ENCODE results near the gene TAS1R3. TPM values are rescaled to one million over a fixed set of nuclear protein-coding genes. Genes with fewer than 3 reads are reported as not detected.

The TAS1R3 gene
- total and polyA plus RNA-seq, 5 donors = 0.33 to 0.66 (median 0.41) TPM

- H3K27ac ChIP-seq (ENCODE audit: low read length) = no peak overlapping the region
- H3K4me3 ChIP-seq (ENCODE audit: low read length) = no peak overlapping the region
- H3K4me1 ChIP-seq (ENCODE audit: control insufficient read depth, insufficient read depth, low read length) = no peaks in the 10 kb centered on the region
- 78% methylated on average over 8 of the region's 8 CpGs for WGBS
- ATAC-seq (peak; percentile 4 to 6), DNase-seq (peak in 1 of 3 donors; percentile 43)
- intact Hi-C loops (cut with DNase I) = no loop called here
- no peaks in the 10 kb centered on the region for H3K27me3 ChIP-seq (ENCODE audit: control insufficient read depth, insufficient read depth)
- H3K9me3 ChIP-seq (ENCODE audit: control insufficient read depth, low read length) = no peaks in the 10 kb centered on the region
Measured at GRCh38 chr1:1381294-1381693, 50.2 kb downstream of the TAS1R3 start.

Small RNA genes lying within 50 kb of the gene (microRNA-seq; reads per million reads assigned to microRNA genes)
- gene MIR6726 (0.54 to 1.7 reads per million in 2 donors), gene MIR6727 (0 reads per million in 2 donors), gene MIR6808 (0 reads per million in 2 donors)

Other genes with a start within 250 kb of the TAS1R3 start
- gene C1orf159, start 215.2 kb upstream of the TAS1R3 start, total RNA-seq = 1 to 10 TPM; 4.9 to 5.6 (median 5.4) TPM
- 6.8 TPM for gene C1orf159, start 215.2 kb upstream of the TAS1R3 start, polyA plus RNA-seq
- gene TTLL10, start 157.4 kb upstream of the TAS1R3 start, total RNA-seq = not detected
- 0.09 TPM for gene TTLL10, start 157.4 kb upstream of the TAS1R3 start, polyA plus RNA-seq
- gene TNFRSF18, start 124.7 kb upstream of the TAS1R3 start, total RNA-seq = under 1 TPM in 1 of 4 donors, not detected in 3; 0.38 TPM
- 0.14 TPM for gene TNFRSF18, start 124.7 kb upstream of the TAS1R3 start, polyA plus RNA-seq
- gene TNFRSF4, start 117.1 kb upstream of the TAS1R3 start, total RNA-seq = 1 to 10 TPM; 1.0 to 2.0 (median 1.2) TPM
- 2.3 TPM for gene TNFRSF4, start 117.1 kb upstream of the TAS1R3 start, polyA plus RNA-seq
- 100 to 1,000 TPM; 156 to 215 (median 168) TPM for gene SDF4, start 99.3 kb upstream of the TAS1R3 start, total RNA-seq
- gene SDF4, start 99.3 kb upstream of the TAS1R3 start, polyA plus RNA-seq = 165 TPM
- gene B3GALT6, start 99.0 kb upstream of the TAS1R3 start, total RNA-seq = 10 to 100 TPM; 10.2 to 13.3 (median 12.0) TPM
- gene B3GALT6, start 99.0 kb upstream of the TAS1R3 start, polyA plus RNA-seq = 9.1 TPM
- gene C1QTNF12, start 84.6 kb upstream of the TAS1R3 start, total RNA-seq = 1 to 10 TPM in 2 of 4 donors, under 1 TPM in 1, not detected in 1; 0.94 to 2.4 (median 1.1) TPM
- gene C1QTNF12, start 84.6 kb upstream of the TAS1R3 start, polyA plus RNA-seq = 0.36 TPM
- gene UBE2J2, start 57.4 kb upstream of the TAS1R3 start, total RNA-seq = 10 to 100 TPM; 34.9 to 41.2 (median 37.1) TPM
- 38.4 TPM for gene UBE2J2, start 57.4 kb upstream of the TAS1R3 start, polyA plus RNA-seq
- gene SCNN1D, start 50.8 kb upstream of the TAS1R3 start, total RNA-seq = 1 to 10 TPM; 2.7 to 6.2 (median 4.8) TPM
- gene SCNN1D, start 50.8 kb upstream of the TAS1R3 start, polyA plus RNA-seq = 3.4 TPM
- gene ACAP3, start 23.4 kb upstream of the TAS1R3 start, total RNA-seq = 10 to 100 TPM; 33.1 to 61.8 (median 42.8) TPM
- 37.4 TPM for gene ACAP3, start 23.4 kb upstream of the TAS1R3 start, polyA plus RNA-seq
- 10 to 100 TPM; 11.3 to 14.1 (median 12.5) TPM for gene PUSL1, start 22.7 kb upstream of the TAS1R3 start, total RNA-seq
- 13.1 TPM for gene PUSL1, start 22.7 kb upstream of the TAS1R3 start, polyA plus RNA-seq
- 10 to 100 TPM; 53.1 to 61.7 (median 58.7) TPM for gene INTS11, start 6.6 kb upstream of the TAS1R3 start, total RNA-seq
- gene INTS11, start 6.6 kb upstream of the TAS1R3 start, polyA plus RNA-seq = 70.3 TPM
- gene CPTP, start 6.5 kb upstream of the TAS1R3 start, total RNA-seq = 10 to 100 TPM; 24.0 to 29.0 (median 27.0) TPM
- 53.9 TPM for gene CPTP, start 6.5 kb upstream of the TAS1R3 start, polyA plus RNA-seq
- 10 to 100 TPM; 64.4 to 87.4 (median 66.3) TPM for gene DVL1, start 18.1 kb downstream of the TAS1R3 start, total RNA-seq
- gene DVL1, start 18.1 kb downstream of the TAS1R3 start, polyA plus RNA-seq = 70.0 TPM
- gene MXRA8, start 27.3 kb downstream of the TAS1R3 start, total RNA-seq = 10 to 100 TPM; 21.9 to 38.8 (median 36.3) TPM
- gene MXRA8, start 27.3 kb downstream of the TAS1R3 start, polyA plus RNA-seq = 39.5 TPM
- gene AURKAIP1, start 43.9 kb downstream of the TAS1R3 start, total RNA-seq = 100 to 1,000 TPM; 175 to 210 (median 188) TPM
- 331 TPM for gene AURKAIP1, start 43.9 kb downstream of the TAS1R3 start, polyA plus RNA-seq
- 10 to 100 TPM; 61.2 to 83.1 (median 67.2) TPM for gene CCNL2, start 68.1 kb downstream of the TAS1R3 start, total RNA-seq
- 81.7 TPM for gene CCNL2, start 68.1 kb downstream of the TAS1R3 start, polyA plus RNA-seq
- 100 to 1,000 TPM; 121 to 144 (median 132) TPM for gene MRPL20, start 76.0 kb downstream of the TAS1R3 start, total RNA-seq
- 190 TPM for gene MRPL20, start 76.0 kb downstream of the TAS1R3 start, polyA plus RNA-seq
- gene ANKRD65, start 90.0 kb downstream of the TAS1R3 start, total RNA-seq = 1 to 10 TPM; 1.6 to 3.6 (median 2.9) TPM
- 4.5 TPM for gene ANKRD65, start 90.0 kb downstream of the TAS1R3 start, polyA plus RNA-seq
- 10 to 100 TPM; 25.0 to 38.6 (median 25.6) TPM for gene VWA1, start 104.4 kb downstream of the TAS1R3 start, total RNA-seq
- 17.3 TPM for gene VWA1, start 104.4 kb downstream of the TAS1R3 start, polyA plus RNA-seq
- 1 to 10 TPM; 1.3 to 3.4 (median 2.2) TPM for gene ATAD3C, start 118.4 kb downstream of the TAS1R3 start, total RNA-seq
- gene ATAD3C, start 118.4 kb downstream of the TAS1R3 start, polyA plus RNA-seq = 0.52 TPM
- 10 to 100 TPM in 1 of 4 donors, 1 to 10 TPM in 3; 5.6 to 11.4 (median 8.8) TPM for gene ATAD3B, start 140.5 kb downstream of the TAS1R3 start, total RNA-seq
- gene ATAD3B, start 140.5 kb downstream of the TAS1R3 start, polyA plus RNA-seq = 8.3 TPM
- gene ATAD3A, start 180.9 kb downstream of the TAS1R3 start, total RNA-seq = 10 to 100 TPM; 13.6 to 20.1 (median 15.7) TPM
- gene ATAD3A, start 180.9 kb downstream of the TAS1R3 start, polyA plus RNA-seq = 16.7 TPM
- gene TMEM240, start 209.3 kb downstream of the TAS1R3 start, total RNA-seq = 1 to 10 TPM; 7.3 to 9.3 (median 7.9) TPM
- gene TMEM240, start 209.3 kb downstream of the TAS1R3 start, polyA plus RNA-seq = 10.4 TPM
- gene SSU72, start 243.6 kb downstream of the TAS1R3 start, total RNA-seq = 100 to 1,000 TPM; 112 to 115 (median 113) TPM
- 130 TPM for gene SSU72, start 243.6 kb downstream of the TAS1R3 start, polyA plus RNA-seq

Measured in right cardiac atrium (tissue), 5 donors.